ENCODE measurements around the gene PPID. TPM values are rescaled to one million over a fixed set of nuclear protein-coding genes. Genes with fewer than 3 reads are reported as not detected.

Gene PPID
- total RNA-seq, 4 donors from 2014 or later, result 30.1 to 81.8 (median 40.6) TPM

GRCh38 chr4:158726633-158727032 is 3.4 kb upstream of the PPID start:
- Histone ChIP-seq H3K9me3 (no peaks in the 10 kb centered on the region), H3K36me3 (no peaks in the 10 kb centered on the region), H3K27me3 (no peaks in the 10 kb centered on the region), H3K27ac (no peak overlapping the region), H3K4me3 (no peak overlapping the region), H3K4me1 (peaks cover 8 to 15% of the 10 kb centered on the region in 2 donors)
- no peak for TF ChIP-seq POLR2A (IDR thresholded peaks at IDR 0.05)
- no peak for TF ChIP-seq CTCF (IDR thresholded peaks at IDR 0.05 in 4 of 5, conservative IDR thresholded peaks at IDR 0.05 in 1 of 5)
- DNase-seq (no peak), ATAC-seq (no peak)
- in situ Hi-C loops (cut with MboI; ENCODE audit: low sequenced_read_pairs in 4 of 4) (loop anchor here in 3 of 4 donors (10.0 to 25.0 kb wide), 4 partner anchors 52 to 711 kb away; partner anchors contain the start of genes C4orf46 (in 1 of the 3), ETFDH (in 1 of the 3) and RAPGEF2 (in 1 of the 3)), intact Hi-C loops (cut with DNase I; ENCODE audit: low total_unique reads) (no loop called here)

GRCh38 chr4:158724637-158725036 is 1.4 kb upstream of the PPID start:
- Histone ChIP-seq H3K9me3 (no peaks in the 10 kb centered on the region), H3K4me1 (peaks cover 17 to 28% of the 10 kb centered on the region in 2 donors), H3K4me3 (no peak overlapping the region), H3K36me3 (peaks cover 0 to 15% of the 10 kb centered on the region in 2 donors), H3K27me3 (no peaks in the 10 kb centered on the region), H3K27ac (no peak overlapping the region)
- no peak for ATAC-seq
- TF ChIP-seq CTCF (IDR thresholded peaks at IDR 0.05 in 4 of 5, conservative IDR thresholded peaks at IDR 0.05 in 1 of 5) (no peak), POLR2A (IDR thresholded peaks at IDR 0.05) (no peak)
- in situ Hi-C loops (cut with MboI; ENCODE audit: low sequenced_read_pairs in 4 of 4), result loop anchor here (10.0 to 25.0 kb wide), 5 partner anchors 50 to 713 kb away; partner anchors contain the start of genes C4orf46 (in 1 of the 4), ETFDH (in 1 of the 4) and RAPGEF2 (in 1 of the 4)
- DNase-seq, result no peak
- intact Hi-C loops (cut with DNase I; ENCODE audit: low total_unique reads), result loop anchor here (5.0 kb wide), 2 partner anchors 378 to 723 kb away; partner anchors contain the start of gene RAPGEF2

GRCh38 chr4:158722291-158722916 is 792 bp downstream of the PPID start:
- intact Hi-C loops (cut with DNase I; ENCODE audit: low total_unique reads), result loop anchor here (2.0 to 5.0 kb wide), 3 partner anchors 50 to 725 kb away; partner anchors contain the start of genes ETFDH and RAPGEF2
- no peak for TF ChIP-seq POLR2A (IDR thresholded peaks at IDR 0.05)
- no peak for TF ChIP-seq CTCF (IDR thresholded peaks at IDR 0.05 in 4 of 5, conservative IDR thresholded peaks at IDR 0.05 in 1 of 5)
- in situ Hi-C loops (cut with MboI; ENCODE audit: low sequenced_read_pairs in 4 of 4), result loop anchor here in 3 of 4 donors (10.0 to 25.0 kb wide), 5 partner anchors 48 to 715 kb away; partner anchors contain the start of genes C4orf46 (in 1 of the 3), ETFDH (in 1 of the 3) and RAPGEF2 (in 1 of the 3)
- no peaks in the 10 kb centered on the region for H3K9me3 ChIP-seq
- H3K27me3 ChIP-seq, result no peaks in the 10 kb centered on the region
- peaks cover 17 to 30% of the 10 kb centered on the region in 2 donors for H3K4me1 ChIP-seq
- H3K4me3 ChIP-seq, result peak overlapping the region; percentile 72 to 95 (median 94)
- DNase-seq, result no peak
- peaks cover 0 to 37% of the 10 kb centered on the region in 2 donors for H3K36me3 ChIP-seq
- H3K27ac ChIP-seq, result peak overlapping the region; percentile 90 to 96 (median 92)
- peak; percentile 38 to 65 for ATAC-seq

GRCh38 chr4:158721680-158722079 is 1.5 kb downstream of the PPID start:
- H3K27me3 ChIP-seq, result no peaks in the 10 kb centered on the region
- in situ Hi-C loops (cut with MboI; ENCODE audit: low sequenced_read_pairs in 4 of 4) (loop anchor here in 3 of 4 donors (10.0 to 25.0 kb wide), 5 partner anchors 47 to 716 kb away; partner anchors contain the start of genes C4orf46 (in 1 of the 3), ETFDH (in 1 of the 3) and RAPGEF2 (in 1 of the 3)), intact Hi-C loops (cut with DNase I; ENCODE audit: low total_unique reads) (loop anchor here (2.0 to 5.0 kb wide), 3 partner anchors 49 to 726 kb away; partner anchors contain the start of genes ETFDH and RAPGEF2)
- peaks cover 17 to 30% of the 10 kb centered on the region in 2 donors for H3K4me1 ChIP-seq
- H3K9me3 ChIP-seq, result no peaks in the 10 kb centered on the region
- H3K4me3 ChIP-seq, result peak overlapping the region in 3 of 4 donors; percentile 93 to 95 (median 94)
- TF ChIP-seq POLR2A (IDR thresholded peaks at IDR 0.05) (no peak), CTCF (IDR thresholded peaks at IDR 0.05 in 4 of 5, conservative IDR thresholded peaks at IDR 0.05 in 1 of 5) (no peak)
- ATAC-seq, result no peak
- no peak for DNase-seq
- peaks cover 0 to 44% of the 10 kb centered on the region in 2 donors for H3K36me3 ChIP-seq
- H3K27ac ChIP-seq, result peak overlapping the region in 3 of 4 donors; percentile 91 to 96 (median 94)
